HepG2 (cell line): ENCODE measurements around the gene STRIT1. TPM values are rescaled to one million over a fixed set of nuclear protein-coding genes. Genes with fewer than 3 reads are reported as not detected.

Experiments
- ATAC-seq: fragments of 200-7000 bp; cut with Tn5 transposase; 3 replicates; pipeline ENCODE4 v1.9.1; 2020; ENCODE audit warnings: mild to moderate bottlenecking, moderate library complexity
- BruUV-seq: library from RNA; stranded (reverse); fragments of 400-500 nt; replicated peaks from 2 replicates; lab custom pipeline; 2021; lab: Mats Ljungman, UMichigan
- CTCF ChIA-PET: fragments of 300-600 bp; formaldehyde crosslinking; extraction: SDS; loops from one replicate; lab custom pipeline; 2021; ENCODE audit warnings: low total read pairs, inconsistent platforms, low intra/inter-chr PET ratio; lab: Yijun Ruan, JAX
- POLR2A ChIA-PET: fragments of 350-600 bp; sonication (Branson Sonifier 250); formaldehyde crosslinking; loops from one replicate; lab custom pipeline; 2020; ENCODE audit warnings: antibody characterized with exemption, inconsistent platforms; lab: Yijun Ruan, JAX
- DNase-seq: peaks from one replicate; pipeline ENCODE4 v3.0.0-alpha.2; 2015; ENCODE audit warnings: low spot score
- FAIRE-seq: peaks from 3 replicates; lab custom pipeline; 2011; peaks lifted over from hg19 to GRCh38; lab: Jason Lieb, UNC
- H2AFZ ChIP-seq: one replicate; pipeline ENCODE4 v1.6.1; 2011; ENCODE audit warnings: low read length, inconsistent platforms
- H3K27ac ChIP-seq: fragments of 300-600 bp; 3 replicates; pipeline ENCODE4 v1.8.0; 2011; ENCODE audit warnings: mixed run types, mild to moderate bottlenecking, mixed read lengths, low read length, inconsistent platforms; ENCODE audit not compliant: insufficient read depth; ENCODE audit errors: extremely low read length
- H3K27me3 ChIP-seq, 2 experiments: fragments of 200-600 bp in 1 of 2; 2 replicates in 1 of 2; 3 replicates in 1 of 2; pipeline versions ENCODE4 v1.6.0 to v1.8.0; 2011; ENCODE audit warnings: low read length in 2 of 2, mild to moderate bottlenecking in 2 of 2, moderate library complexity in 2 of 2, inconsistent platforms in 1 of 2; ENCODE audit not compliant: insufficient read depth in 2 of 2, control insufficient read depth in 1 of 2
- H3K36me3 ChIP-seq, 2 experiments: fragments of 200-600 bp in 1 of 2; replicated peaks in 1 of 2; 2 replicates in 1 of 2; 3 replicates in 1 of 2; pipeline versions ENCODE4 v1.5.1 to v1.8.0; 2011; ENCODE audit warnings: low read length in 2 of 2, inconsistent platforms in 1 of 2; ENCODE audit not compliant: insufficient read depth in 2 of 2, control insufficient read depth in 1 of 2
- H3K4me1 ChIP-seq: 2 replicates; pipeline ENCODE4 v1.5.1; 2012; ENCODE audit warnings: low read length, inconsistent platforms; ENCODE audit not compliant: insufficient read depth
- H3K4me2 ChIP-seq: 2 replicates; pipeline ENCODE4 v1.6.0; 2011; ENCODE audit warnings: low read depth, low read length, inconsistent platforms
- H3K4me3 ChIP-seq, 3 experiments: fragments of 200-600 bp in 1 of 3; sonication (generic), shearing (Covaris generic) in 1 of 3; replicated peaks in 1 of 3; 2 replicates each; pipeline ENCODE4 v1.5.1; 2011 to 2016; ENCODE audit warnings: low read length in 3 of 3, inconsistent platforms in 2 of 3, low read depth in 2 of 3, mild to moderate bottlenecking in 2 of 3, control low read depth in 1 of 3, mixed read lengths in 1 of 3; ENCODE audit not compliant: insufficient read depth in 1 of 3
- H3K79me2 ChIP-seq: one replicate; pipeline ENCODE4 v1.6.1; 2011; ENCODE audit warnings: low read length, inconsistent platforms; ENCODE audit not compliant: insufficient read depth
- H3K9ac ChIP-seq: 2 replicates; pipeline ENCODE4 v1.6.0; 2011; ENCODE audit warnings: mild to moderate bottlenecking, low read depth, low read length, inconsistent platforms; ENCODE audit not compliant: insufficient read depth
- H3K9me3 ChIP-seq: 2 replicates; pipeline ENCODE4 v1.5.1; 2012; ENCODE audit warnings: mild to moderate bottlenecking, low read length
- H4K20me1 ChIP-seq: 2 replicates; pipeline ENCODE4 v1.6.0; 2011; ENCODE audit warnings: inconsistent platforms, mild to moderate bottlenecking, low read length, moderate library complexity; ENCODE audit not compliant: insufficient read depth
- ARID3A ChIP-seq: IDR thresholded peaks from 2 replicates; pipeline ENCODE4 v1.6.1; 2012; ENCODE audit warnings: low read depth, low read length, improper control_type of control experiment
- ARID5B ChIP-seq: IDR thresholded peaks from 2 replicates; pipeline ENCODE4 v1.4.0; 2020; ENCODE audit warnings: mild to moderate bottlenecking, missing genetic modification reagents
- FOXA1 ChIP-seq, 2 experiments: fragments of 450-650 bp in 1 of 2; sonication (generic) in 1 of 2; formaldehyde crosslinking in 1 of 2; IDR thresholded peaks; 2 replicates each; pipeline versions ENCODE4 v1.4.0 to v1.6.1; 2016 to 2020; ENCODE audit warnings: missing genetic modification reagents in 1 of 2
- GTF2F1 ChIP-seq: fragments of 150-350 bp; IDR thresholded peaks from 2 replicates; pipeline ENCODE4 v1.6.1; 2014; ENCODE audit warnings: low read length
- HNF4A ChIP-seq: sonication (generic); formaldehyde crosslinking; IDR thresholded peaks from 2 replicates; pipeline ENCODE4 v1.4.0; 2020; ENCODE audit warnings: missing genetic modification reagents
- HNF4G ChIP-seq, 2 experiments: sonication (generic) in 1 of 2; formaldehyde crosslinking in 1 of 2; IDR thresholded peaks; 2 replicates each; pipeline versions ENCODE4 v1.4.0 to v1.6.1; 2011 to 2020; ENCODE audit warnings: borderline replicate concordance in 2 of 2, low read depth in 2 of 2, mild to moderate bottlenecking in 2 of 2, low read length in 1 of 2, missing genetic modification reagents in 1 of 2, moderate library complexity in 1 of 2
- MAFK ChIP-seq, 2 experiments: IDR thresholded peaks in 1 of 2; conservative IDR thresholded peaks in 1 of 2; 2 replicates each; pipeline ENCODE4 v1.6.1; 2011; ENCODE audit warnings: improper control_type of control experiment in 2 of 2, low read length in 2 of 2
- MAX ChIP-seq: IDR thresholded peaks from 2 replicates; pipeline ENCODE4 v1.6.1; 2012; ENCODE audit warnings: inconsistent platforms
- MIXL1 ChIP-seq: IDR thresholded peaks from 2 replicates; pipeline ENCODE4 v1.6.1; 2016
- MXI1 ChIP-seq: IDR thresholded peaks from 3 replicates; pipeline ENCODE4 v1.6.1; 2012; ENCODE audit warnings: low read depth, low read length, inconsistent platforms, borderline replicate concordance
- PAXIP1 ChIP-seq: sonication (generic); formaldehyde crosslinking; conservative IDR thresholded peaks from 2 replicates; pipeline ENCODE4 v1.4.0; 2020; ENCODE audit warnings: mild to moderate bottlenecking, missing genetic modification reagents, moderate library complexity
- THRA ChIP-seq: sonication (generic); formaldehyde crosslinking; IDR thresholded peaks from 2 replicates; pipeline ENCODE4 v1.4.0; 2020; ENCODE audit warnings: missing genetic modification reagents, borderline replicate concordance
- ZNF7 ChIP-seq: IDR thresholded peaks from 2 replicates; pipeline ENCODE4 v1.6.1; 2016; ENCODE audit warnings: missing biosample characterization, missing genetic modification reagents
- WGBS: methylation state at CpG from one replicate; pipeline ENCODE4 v1.1.6; 2017; ENCODE audit warnings: low lambda C conversion rate; 5-methylcytosine and 5-hydroxymethylcytosine counted together
- in situ Hi-C: cut with HindIII; loops from 2 replicates; pipeline ENCODE4 v1.10.0; 2017; ENCODE audit warnings: low pct_unique_long_range_greater_than_20kb; ENCODE audit not compliant: extremely low pct_ligation_motif_present
- intact Hi-C: fragments of 100-400 bp; cut with micrococcal nuclease; formaldehyde crosslinking; loops from one replicate; pipeline ENCODE4 v1.10.0; 2022; ENCODE audit not compliant: unreplicated experiment
- polyA plus RNA-seq, 8 experiments: library from polyadenylated mRNA; depleted of rRNA in 3 of 8; stranded (reverse) in 7 of 8; unstranded in 1 of 8; fragments of >200 nt; fragmentation: Illumina TruSeq in 4 of 8; extraction: Trizol in 4 of 8; gene quantifications; 2 replicates each; pipeline versions ENCODE4 v1.2.1 to v1.2.3, GENCODE V29; 2011 to 2016; ENCODE audit warnings: low read depth in 4 of 8, missing spikeins in 1 of 8, mixed read lengths in 1 of 8; ENCODE audit not compliant: insufficient read depth in 1 of 8
- total RNA-seq, 5 experiments: library from RNA; depleted of rRNA; stranded (reverse); fragments of >200 nt; fragmentation: Illumina TruSeq; extraction: Trizol; gene quantifications; 2 replicates each; pipeline ENCODE4 v1.2.3, GENCODE V29; 2016; ENCODE audit warnings: low read depth in 1 of 5

Gene STRIT1
- total and polyA plus RNA-seq, 2 of the 13 experiments (the other 11 are each of a cell fraction or from before 2014, with no cell fraction given) = not detected

GRCh38 chr3:155292133-155292532 is 1.4 kb downstream of the STRIT1 start:
- Histone ChIP-seq H3K4me2 (no peak overlapping the region), H3K9ac (no peak overlapping the region), H3K36me3 (no peaks in the 10 kb centered on the region), H3K9me3 (peaks cover 10% of the 10 kb centered on the region), H3K4me1 (peaks cover 18% of the 10 kb centered on the region), H2AFZ (no peak overlapping the region), H4K20me1 (no peaks in the 10 kb centered on the region), H3K4me3 (no peak overlapping the region), H3K27ac (no peak overlapping the region), H3K27me3 (no peaks in the 10 kb centered on the region), H3K79me2 (no peaks in the 10 kb centered on the region)
- in situ Hi-C loops (no loop called here), intact Hi-C loops (no loop called here)
- DNase-seq (peak; percentile 60), ATAC-seq (peak; percentile 90), FAIRE-seq (peak; percentile 72)
- ChIA-PET POLR2A (no interaction called here), CTCF (no interaction called here)
- WGBS = 0% methylated on average over 1 of the region's 1 CpG
- no TSS peak for BruUV-seq
- TF ChIP-seq MIXL1 (CRISPR knock-in tag) (peak; percentile 62), MAFK (conservative IDR thresholded peaks at IDR 0.05 in 1 of 2, IDR thresholded peaks at IDR 0.05 in 1 of 2; ENCODE audit: low read length in 2 of 2) (no peak), GTF2F1 (no peak), PAXIP1 (CRISPR knock-in tag) (peak; percentile 36; the same call in 1 of the 2 replicates), MXI1 (no peak), FOXA1 (IDR thresholded peaks at IDR 0.05) (no peak), FOXA1 (CRISPR knock-in tag; IDR thresholded peaks at IDR 0.05) (peak; percentile 82), HNF4G (IDR thresholded peaks at IDR 0.05; ENCODE audit: borderline replicate concordance, low read depth, low read length) (peak; percentile 49; the same call in 1 of the 2 replicates), HNF4G (CRISPR knock-in tag; IDR thresholded peaks at IDR 0.05; ENCODE audit: borderline replicate concordance, low read depth) (no peak), ARID5B (CRISPR knock-in tag) (peak; percentile 65), ARID3A (0 out of 2 replicates have a peak, but pooled peaks have one; percentile 11), THRA (CRISPR knock-in tag) (0 out of 2 replicates have a peak, but pooled peaks have one; percentile 22), ZNF7 (no peak), MAX (peak; percentile 36; the same call in 1 of the 2 replicates), HNF4A (CRISPR knock-in tag) (peak; percentile 79)
